ENCODE results near the gene MB21D2.
"Not testable (repeated sequence)": the region's sequence is repeated elsewhere in the genome, so short reads cannot be mapped to it uniquely, and the experiment has no call there.

DNA sequence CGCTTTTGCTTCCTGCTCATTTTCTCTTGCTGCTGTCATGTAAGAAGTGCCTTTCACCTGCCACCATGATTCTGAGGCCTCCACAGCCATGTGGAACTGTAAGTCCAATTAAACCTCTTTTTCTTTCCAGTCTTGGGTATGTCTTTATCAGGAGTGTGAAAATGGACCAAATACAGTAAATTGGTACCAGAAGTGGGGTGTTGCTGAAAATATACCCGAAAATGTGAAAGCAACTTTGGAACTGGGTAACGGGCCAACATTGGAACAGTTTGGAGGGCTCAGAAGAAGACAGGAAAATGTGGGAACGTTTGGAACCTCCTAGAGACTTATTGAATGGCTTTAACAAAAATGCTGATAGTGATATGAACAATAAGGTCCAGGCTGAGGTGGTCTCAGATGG is 143.3 kb downstream of the MB21D2 start:
- TF ChIP-seq, protein P1, sequence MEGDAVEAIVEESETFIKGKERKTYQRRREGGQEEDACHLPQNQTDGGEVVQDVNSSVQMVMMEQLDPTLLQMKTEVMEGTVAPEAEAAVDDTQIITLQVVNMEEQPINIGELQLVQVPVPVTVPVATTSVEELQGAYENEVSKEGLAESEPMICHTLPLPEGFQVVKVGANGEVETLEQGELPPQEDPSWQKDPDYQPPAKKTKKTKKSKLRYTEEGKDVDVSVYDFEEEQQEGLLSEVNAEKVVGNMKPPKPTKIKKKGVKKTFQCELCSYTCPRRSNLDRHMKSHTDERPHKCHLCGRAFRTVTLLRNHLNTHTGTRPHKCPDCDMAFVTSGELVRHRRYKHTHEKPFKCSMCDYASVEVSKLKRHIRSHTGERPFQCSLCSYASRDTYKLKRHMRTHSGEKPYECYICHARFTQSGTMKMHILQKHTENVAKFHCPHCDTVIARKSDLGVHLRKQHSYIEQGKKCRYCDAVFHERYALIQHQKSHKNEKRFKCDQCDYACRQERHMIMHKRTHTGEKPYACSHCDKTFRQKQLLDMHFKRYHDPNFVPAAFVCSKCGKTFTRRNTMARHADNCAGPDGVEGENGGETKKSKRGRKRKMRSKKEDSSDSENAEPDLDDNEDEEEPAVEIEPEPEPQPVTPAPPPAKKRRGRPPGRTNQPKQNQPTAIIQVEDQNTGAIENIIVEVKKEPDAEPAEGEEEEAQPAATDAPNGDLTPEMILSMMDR (IDR thresholded peaks at IDR 0.05) = not testable (repeated sequence)
- TF ChIP-seq EZH2 (IDR thresholded peaks at IDR 0.05; ENCODE audit: borderline replicate concordance, insufficient read depth, low read depth, low read length, poor library complexity, severe bottlenecking) = not testable (repeated sequence)

All from B cell (primary cell).